H7 (cell line): Measurements from ENCODE around the gene TPSAB1. TPM values are rescaled to one million over a fixed set of nuclear protein-coding genes. Genes with fewer than 3 reads are reported as not detected.

Experiments
- DNase-seq: peaks from one replicate; pipeline ENCODE4 v3.0.0; 2012
- H3K27me3 ChIP-seq: 2 replicates; pipeline ENCODE4 v1.6.0; 2011; ENCODE audit warnings: mild to moderate bottlenecking, low read length; ENCODE audit not compliant: control insufficient read depth, insufficient read depth
- H3K36me3 ChIP-seq: replicated peaks from 2 replicates; pipeline ENCODE4 v1.5.1; 2011; ENCODE audit warnings: low read length; ENCODE audit not compliant: control insufficient read depth, insufficient read depth
- H3K4me3 ChIP-seq: 2 replicates; pipeline ENCODE4 v1.5.1; 2011; ENCODE audit warnings: low read depth, mild to moderate bottlenecking, control low read depth, low read length, moderate library complexity; ENCODE audit not compliant: insufficient read depth
- total RNA-seq: library from RNA; depleted of rRNA; stranded (reverse); fragments of >200 nt; shearing (Covaris generic); gene quantifications from 2 replicates; pipeline ENCODE4 v1.2.3, GENCODE V29; 2014

The TPSAB1 gene
- total RNA-seq, 1 experiment from 2014 or later = not detected

DNA sequence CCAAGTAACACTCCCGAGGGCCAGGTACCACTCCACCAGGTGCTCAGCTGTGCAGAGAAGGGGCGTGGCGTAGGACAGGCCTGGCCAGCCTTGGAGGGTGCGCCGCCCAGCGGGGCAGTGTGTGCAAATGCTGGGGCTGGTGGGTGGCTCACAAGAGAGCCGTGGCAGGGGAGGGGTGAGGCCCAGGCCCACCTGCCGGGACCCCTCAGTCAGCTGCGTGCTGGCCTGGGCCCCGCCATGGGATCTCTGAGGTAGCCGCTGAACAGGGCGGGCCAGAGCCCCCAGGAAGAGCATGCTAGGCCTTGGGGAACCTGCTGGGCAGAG lies 24.2 kb upstream of the TPSAB1 start:
- Histone ChIP-seq H3K27me3 (no peaks in the 10 kb centered on the region), H3K4me3 (no peak overlapping the region), H3K36me3 (peaks cover 2% of the 10 kb centered on the region)
- DNase-seq = peak; percentile 64

DNA sequence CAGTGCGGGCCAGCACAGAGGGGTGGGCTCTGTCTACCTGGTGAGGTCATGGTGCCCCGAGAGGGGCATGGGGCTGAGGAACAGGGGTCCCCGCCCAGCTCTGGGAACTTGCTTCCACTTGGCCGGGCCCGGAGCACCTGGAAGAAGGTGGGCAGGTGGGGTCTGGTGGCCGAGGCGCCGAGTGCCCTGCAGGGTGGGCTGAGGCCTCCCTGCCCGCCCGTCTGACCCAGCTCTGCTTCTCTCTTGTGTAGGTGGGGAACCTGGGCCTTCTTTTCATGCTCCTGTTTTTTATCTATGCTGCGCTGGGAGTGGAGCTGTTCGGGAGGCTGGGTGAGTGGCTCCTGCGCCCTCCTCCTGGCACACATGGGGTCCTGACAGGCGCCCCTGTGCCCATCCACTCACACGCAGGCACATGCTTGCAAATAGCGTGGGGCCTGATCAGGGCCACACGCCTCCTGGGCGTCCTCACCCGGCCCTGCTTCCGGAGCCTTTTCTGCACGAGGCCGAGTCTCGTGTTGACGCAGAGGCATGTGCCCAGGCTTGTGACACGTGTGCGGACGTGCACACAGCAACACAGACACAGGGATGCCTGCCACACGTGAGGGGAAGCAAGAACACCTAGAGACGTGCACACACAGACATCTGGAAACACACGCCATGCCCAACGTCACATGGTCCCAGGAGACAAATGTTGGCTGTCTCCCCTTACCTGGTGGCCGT lies 23.7 kb upstream of the TPSAB1 start:
- H3K36me3 ChIP-seq = peaks cover 2% of the 10 kb centered on the region
- H3K27me3 ChIP-seq = no peaks in the 10 kb centered on the region
- peak; percentile 65 for DNase-seq
- H3K4me3 ChIP-seq = no peak overlapping the region

DNA sequence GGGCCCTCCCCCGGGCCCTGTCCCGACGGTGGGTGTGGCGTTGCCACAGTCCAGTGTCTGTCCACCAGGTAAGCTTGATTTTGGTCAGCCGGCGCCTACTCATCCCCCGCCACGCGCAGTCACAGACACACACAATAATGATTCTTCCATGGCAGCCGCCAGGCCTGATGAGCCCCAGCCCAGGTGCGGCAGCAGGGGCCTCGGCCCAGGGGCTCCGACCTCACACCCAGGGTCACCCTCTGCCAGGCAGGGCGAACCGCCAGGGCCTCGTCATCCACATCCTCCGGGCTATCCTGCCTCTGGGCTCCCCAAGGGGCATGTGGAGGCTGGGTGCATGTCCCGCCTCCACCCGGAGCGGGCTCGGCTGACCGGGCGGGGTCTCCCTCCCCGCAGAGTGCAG lies 23.0 kb upstream of the TPSAB1 start:
- Histone ChIP-seq H3K27me3 (no peaks in the 10 kb centered on the region), H3K36me3 (peaks cover 2% of the 10 kb centered on the region), H3K4me3 (no peak overlapping the region)
- DNase-seq = no peak

GRCh38 chr16:1218061-1218929 lies 22.2 kb upstream of the TPSAB1 start:
- DNase-seq = no peak
- H3K36me3 ChIP-seq = peaks cover 2% of the 10 kb centered on the region
- H3K4me3 ChIP-seq = no peak overlapping the region
- no peaks in the 10 kb centered on the region for H3K27me3 ChIP-seq

GRCh38 chr16:1218930-1219611 lies 21.4 kb upstream of the TPSAB1 start:
- Histone ChIP-seq H3K36me3 (peaks cover 2% of the 10 kb centered on the region), H3K27me3 (no peaks in the 10 kb centered on the region), H3K4me3 (no peak overlapping the region)
- no peak for DNase-seq

- Histone ChIP-seq H3K36me3 (peaks cover 2% of the 10 kb centered on the region), H3K4me3 (no peak overlapping the region), H3K27me3 (no peaks in the 10 kb centered on the region)
- DNase-seq = no peak
Observed at GRCh38 chr16:1220098-1220728, 20.3 kb upstream of the TPSAB1 start.

DNA sequence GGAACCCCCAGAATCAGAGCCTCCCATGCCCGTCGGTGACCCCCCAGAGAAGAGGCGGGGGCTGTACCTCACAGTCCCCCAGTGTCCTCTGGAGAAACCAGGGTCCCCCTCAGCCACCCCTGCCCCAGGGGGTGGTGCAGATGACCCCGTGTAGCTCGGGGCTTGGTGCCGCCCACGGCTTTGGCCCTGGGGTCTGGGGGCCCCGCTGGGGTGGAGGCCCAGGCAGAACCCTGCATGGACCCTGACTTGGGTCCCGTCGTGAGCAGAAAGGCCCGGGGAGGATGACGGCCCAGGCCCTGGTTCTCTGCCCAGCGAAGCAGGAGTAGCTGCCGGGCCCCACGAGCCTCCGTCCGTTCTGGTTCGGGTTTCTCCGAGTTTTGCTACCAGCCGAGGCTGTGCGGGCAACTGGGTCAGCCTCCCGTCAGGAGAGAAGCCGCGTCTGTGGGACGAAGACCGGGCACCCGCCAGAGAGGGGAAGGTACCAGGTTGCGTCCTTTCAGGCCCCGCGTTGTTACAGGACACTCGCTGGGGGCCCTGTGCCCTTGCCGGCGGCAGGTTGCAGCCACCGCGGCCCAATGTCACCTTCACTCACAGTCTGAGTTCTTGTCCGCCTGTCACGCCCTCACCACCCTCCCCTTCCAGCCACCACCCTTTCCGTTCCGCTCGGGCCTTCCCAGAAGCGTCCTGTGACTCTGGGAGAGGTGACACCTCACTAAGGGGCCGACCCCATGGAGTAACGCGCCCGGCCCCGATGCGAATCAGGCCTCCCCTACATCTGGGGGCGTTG lies 19.5 kb upstream of the TPSAB1 start:
- Histone ChIP-seq H3K36me3 (peaks cover 2% of the 10 kb centered on the region), H3K27me3 (no peaks in the 10 kb centered on the region), H3K4me3 (no peak overlapping the region)
- DNase-seq = no peak

GRCh38 chr16:1221628-1222552 lies 18.6 kb upstream of the TPSAB1 start:
- DNase-seq = no peak
- H3K4me3 ChIP-seq = no peak overlapping the region
- H3K36me3 ChIP-seq = peaks cover 2% of the 10 kb centered on the region
- H3K27me3 ChIP-seq = no peaks in the 10 kb centered on the region

GRCh38 chr16:1222553-1223354 lies 17.8 kb upstream of the TPSAB1 start:
- no peak for DNase-seq
- H3K4me3 ChIP-seq = no peak overlapping the region
- no peaks in the 10 kb centered on the region for H3K27me3 ChIP-seq
- no peaks in the 10 kb centered on the region; the same call in 1 of the 2 replicates for H3K36me3 ChIP-seq

GRCh38 chr16:1223355-1224214 lies 16.9 kb upstream of the TPSAB1 start:
- Histone ChIP-seq H3K4me3 (no peak overlapping the region), H3K36me3 (no peaks in the 10 kb centered on the region; the same call in 1 of the 2 replicates), H3K27me3 (no peaks in the 10 kb centered on the region)
- no peak for DNase-seq

- no peak for DNase-seq
- no peaks in the 10 kb centered on the region; the same call in 1 of the 2 replicates for H3K36me3 ChIP-seq
- no peaks in the 10 kb centered on the region for H3K27me3 ChIP-seq
- no peak overlapping the region for H3K4me3 ChIP-seq
Observed at GRCh38 chr16:1224558-1224957, 15.9 kb upstream of the TPSAB1 start.

GRCh38 chr16:1225051-1225451 lies 15.5 kb upstream of the TPSAB1 start, which contains the start of gene TPSG1:
TSS of gene TPSG1 (minus strand) at chr16:1225268. CDS start at chr16:1225252, 16 bp downstream.
- no peak for DNase-seq
- Histone ChIP-seq H3K4me3 (no peak within 1 kb of the TSS), H3K27me3 (no peaks in the 10 kb centered on the region), H3K36me3 (no peaks in the 10 kb centered on the region)
